ENCODE results near the gene CACNB4.

GRCh38 chr2:151786077-151786476, 312.8 kb downstream of the CACNB4 start:
- TF ChIP-seq EZH2 (IDR thresholded peaks at IDR 0.05; ENCODE audit: borderline replicate concordance, low read length), result no peak
- TF ChIP-seq CTCF (IDR thresholded peaks at IDR 0.05; ENCODE audit: low read length), result no peak
